Measurements from ENCODE around the gene SSNA1. TPM values are rescaled to one million over a fixed set of nuclear protein-coding genes. Genes with fewer than 3 reads are reported as not detected.

SSNA1 gene
- total and polyA plus RNA-seq, 9 of the 15 experiments (the other 6 are each of a cell fraction or from before 2014, with no cell fraction given) = 1.9 to 130 (median 57.1) TPM

DNA sequence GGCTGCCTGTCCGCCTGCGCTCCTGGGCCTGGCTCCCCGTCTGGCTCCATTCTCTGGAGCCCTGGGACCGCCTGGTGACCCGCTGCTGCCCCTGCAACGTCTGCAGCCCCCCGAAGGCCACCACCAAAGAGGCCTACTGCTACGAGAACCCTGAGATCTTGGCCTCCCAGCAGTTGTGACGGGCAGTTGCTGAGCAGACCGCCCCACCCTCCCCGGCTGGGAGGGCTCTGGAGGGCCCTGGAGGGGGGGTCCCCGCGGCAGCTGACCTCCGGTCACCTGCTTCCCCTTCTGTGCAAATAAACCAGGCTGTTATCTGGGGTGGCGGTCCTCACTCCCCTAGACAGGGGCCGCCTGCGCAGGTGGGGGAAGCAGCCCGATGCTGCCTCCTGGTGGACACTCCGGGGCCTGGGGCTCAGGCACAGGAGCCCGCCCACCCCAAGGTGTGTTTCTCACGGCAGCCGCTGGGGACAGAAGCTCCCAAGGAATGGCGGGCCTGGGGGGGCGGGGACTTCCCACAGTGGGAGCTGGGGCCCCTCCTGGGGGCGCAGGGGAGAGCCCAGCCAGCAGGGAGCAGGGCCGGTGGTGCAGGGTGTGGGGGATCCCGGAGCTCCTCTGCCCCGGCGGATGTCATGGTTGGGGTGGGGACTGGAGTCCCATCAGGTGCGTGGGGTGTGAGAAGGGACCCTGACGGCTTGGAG is 47.9 kb downstream of the SSNA1 start (continued):
- TF ChIP-seq, protein P1, sequence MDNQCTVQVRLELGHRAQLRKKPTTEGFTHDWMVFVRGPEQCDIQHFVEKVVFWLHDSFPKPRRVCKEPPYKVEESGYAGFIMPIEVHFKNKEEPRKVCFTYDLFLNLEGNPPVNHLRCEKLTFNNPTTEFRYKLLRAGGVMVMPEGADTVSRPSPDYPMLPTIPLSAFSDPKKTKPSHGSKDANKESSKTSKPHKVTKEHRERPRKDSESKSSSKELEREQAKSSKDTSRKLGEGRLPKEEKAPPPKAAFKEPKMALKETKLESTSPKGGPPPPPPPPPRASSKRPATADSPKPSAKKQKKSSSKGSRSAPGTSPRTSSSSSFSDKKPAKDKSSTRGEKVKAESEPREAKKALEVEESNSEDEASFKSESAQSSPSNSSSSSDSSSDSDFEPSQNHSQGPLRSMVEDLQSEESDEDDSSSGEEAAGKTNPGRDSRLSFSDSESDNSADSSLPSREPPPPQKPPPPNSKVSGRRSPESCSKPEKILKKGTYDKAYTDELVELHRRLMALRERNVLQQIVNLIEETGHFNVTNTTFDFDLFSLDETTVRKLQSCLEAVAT (IDR thresholded peaks at IDR 0.05) = peak in 1 of 2 experiments; percentile 70; a peak in 1 of 4 replicates
- TF ChIP-seq ZNF77 (CRISPR knock-in tag; IDR thresholded peaks at IDR 0.05) (no peak), RBM34 (IDR thresholded peaks at IDR 0.05; ENCODE audit: borderline replicate concordance, insufficient read depth, low read length) (no peak), NUFIP1 (IDR thresholded peaks at IDR 0.05; ENCODE audit: partially characterized antibody) (no peak), FUS (optimal IDR thresholded peaks at IDR 0.05; ENCODE audit: low read depth, low read length) (no peak), KLF13 (tag; IDR thresholded peaks at IDR 0.05; ENCODE audit: borderline replicate concordance, low read depth) (peak; percentile 91), RBFOX2 (IDR thresholded peaks at IDR 0.05; ENCODE audit: low read depth, low read length) (peak; percentile 49; the same call in 1 of the 2 replicates), MCM5 (IDR thresholded peaks at IDR 0.05; ENCODE audit: low read depth) (no peak), TFAM (CRISPR knock-in tag; conservative IDR thresholded peaks at IDR 0.05) (no peak), KAT7 (CRISPR knock-in tag; IDR thresholded peaks at IDR 0.05; ENCODE audit: borderline replicate concordance) (0 out of 2 replicates have a peak, but pooled peaks have one; percentile 61), MEF2D (tag; conservative IDR thresholded peaks at IDR 0.05; ENCODE audit: low read depth) (no peak), HNRNPL (IDR thresholded peaks at IDR 0.05; ENCODE audit: low read depth, low read length) (no peak; the same call in 1 of the 2 replicates), BHLHE40 (IDR thresholded peaks at IDR 0.05; ENCODE audit: low read length) (peak; percentile 94), ZBTB17 (CRISPR knock-in tag; IDR thresholded peaks at IDR 0.05) (0 out of 2 replicates have a peak, but pooled peaks have one; percentile 13), ZNF121 (CRISPR knock-in tag; conservative IDR thresholded peaks at IDR 0.05) (no peak), CXXC5 (CRISPR knock-in tag; IDR thresholded peaks at IDR 0.05) (peak; percentile 80), SMARCC2 (IDR thresholded peaks at IDR 0.05; ENCODE audit: low read depth) (no peak)
- TF ChIP-seq, protein P2, sequence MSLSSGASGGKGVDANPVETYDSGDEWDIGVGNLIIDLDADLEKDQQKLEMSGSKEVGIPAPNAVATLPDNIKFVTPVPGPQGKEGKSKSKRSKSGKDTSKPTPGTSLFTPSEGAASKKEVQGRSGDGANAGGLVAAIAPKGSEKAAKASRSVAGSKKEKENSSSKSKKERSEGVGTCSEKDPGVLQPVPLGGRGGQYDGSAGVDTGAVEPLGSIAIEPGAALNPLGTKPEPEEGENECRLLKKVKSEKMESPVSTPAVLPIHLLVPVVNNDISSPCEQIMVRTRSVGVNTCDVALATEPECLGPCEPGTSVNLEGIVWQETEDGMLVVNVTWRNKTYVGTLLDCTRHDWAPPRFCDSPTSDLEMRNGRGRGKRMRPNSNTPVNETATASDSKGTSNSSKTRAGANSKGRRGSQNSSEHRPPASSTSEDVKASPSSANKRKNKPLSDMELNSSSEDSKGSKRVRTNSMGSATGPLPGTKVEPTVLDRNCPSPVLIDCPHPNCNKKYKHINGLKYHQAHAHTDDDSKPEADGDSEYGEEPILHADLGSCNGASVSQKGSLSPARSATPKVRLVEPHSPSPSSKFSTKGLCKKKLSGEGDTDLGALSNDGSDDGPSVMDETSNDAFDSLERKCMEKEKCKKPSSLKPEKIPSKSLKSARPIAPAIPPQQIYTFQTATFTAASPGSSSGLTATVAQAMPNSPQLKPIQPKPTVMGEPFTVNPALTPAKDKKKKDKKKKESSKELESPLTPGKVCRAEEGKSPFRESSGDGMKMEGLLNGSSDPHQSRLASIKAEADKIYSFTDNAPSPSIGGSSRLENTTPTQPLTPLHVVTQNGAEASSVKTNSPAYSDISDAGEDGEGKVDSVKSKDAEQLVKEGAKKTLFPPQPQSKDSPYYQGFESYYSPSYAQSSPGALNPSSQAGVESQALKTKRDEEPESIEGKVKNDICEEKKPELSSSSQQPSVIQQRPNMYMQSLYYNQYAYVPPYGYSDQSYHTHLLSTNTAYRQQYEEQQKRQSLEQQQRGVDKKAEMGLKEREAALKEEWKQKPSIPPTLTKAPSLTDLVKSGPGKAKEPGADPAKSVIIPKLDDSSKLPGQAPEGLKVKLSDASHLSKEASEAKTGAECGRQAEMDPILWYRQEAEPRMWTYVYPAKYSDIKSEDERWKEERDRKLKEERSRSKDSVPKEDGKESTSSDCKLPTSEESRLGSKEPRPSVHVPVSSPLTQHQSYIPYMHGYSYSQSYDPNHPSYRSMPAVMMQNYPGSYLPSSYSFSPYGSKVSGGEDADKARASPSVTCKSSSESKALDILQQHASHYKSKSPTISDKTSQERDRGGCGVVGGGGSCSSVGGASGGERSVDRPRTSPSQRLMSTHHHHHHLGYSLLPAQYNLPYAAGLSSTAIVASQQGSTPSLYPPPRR (CRISPR knock-in tag; IDR thresholded peaks at IDR 0.05; ENCODE audit: borderline replicate concordance) = no peak
- TF ChIP-seq, protein P3, sequence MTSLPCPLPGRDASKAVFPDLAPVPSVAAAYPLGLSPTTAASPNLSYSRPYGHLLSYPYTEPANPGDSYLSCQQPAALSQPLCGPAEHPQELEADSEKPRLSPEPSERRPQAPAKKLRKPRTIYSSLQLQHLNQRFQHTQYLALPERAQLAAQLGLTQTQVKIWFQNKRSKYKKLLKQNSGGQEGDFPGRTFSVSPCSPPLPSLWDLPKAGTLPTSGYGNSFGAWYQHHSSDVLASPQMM (CRISPR knock-in tag; IDR thresholded peaks at IDR 0.05) = no peak
- TF ChIP-seq, protein P4, sequence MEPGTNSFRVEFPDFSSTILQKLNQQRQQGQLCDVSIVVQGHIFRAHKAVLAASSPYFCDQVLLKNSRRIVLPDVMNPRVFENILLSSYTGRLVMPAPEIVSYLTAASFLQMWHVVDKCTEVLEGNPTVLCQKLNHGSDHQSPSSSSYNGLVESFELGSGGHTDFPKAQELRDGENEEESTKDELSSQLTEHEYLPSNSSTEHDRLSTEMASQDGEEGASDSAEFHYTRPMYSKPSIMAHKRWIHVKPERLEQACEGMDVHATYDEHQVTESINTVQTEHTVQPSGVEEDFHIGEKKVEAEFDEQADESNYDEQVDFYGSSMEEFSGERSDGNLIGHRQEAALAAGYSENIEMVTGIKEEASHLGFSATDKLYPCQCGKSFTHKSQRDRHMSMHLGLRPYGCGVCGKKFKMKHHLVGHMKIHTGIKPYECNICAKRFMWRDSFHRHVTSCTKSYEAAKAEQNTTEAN (CRISPR knock-in tag; IDR thresholded peaks at IDR 0.05) = no peak
